Astrocyte of the spinal cord (primary cell): ENCODE data around the gene MDN1.

Experiments
- DNase-seq: peaks from one replicate; pipeline ENCODE4 v3.0.0; 2011; ENCODE audit warnings: low read depth, low spot score
- H3K4me3 ChIP-seq: 2 replicates; pipeline ENCODE4 v1.5.1; 2011; ENCODE audit warnings: low read depth, mild to moderate bottlenecking, low read length, moderate library complexity
- CTCF ChIP-seq: IDR thresholded peaks from 2 replicates; pipeline ENCODE4 v1.5.1; 2012; ENCODE audit warnings: low read depth, mild to moderate bottlenecking, low read length, inconsistent platforms
- in situ Hi-C: cut with HindIII; loops from 2 replicates; pipeline ENCODE4 v1.10.0; 2017; ENCODE audit warnings: low sequenced_read_pairs

Gene MDN1

GRCh38 chr6:89807581-89807980, 12.0 kb downstream of the MDN1 start:
- no peak for TF ChIP-seq CTCF
- no peak overlapping the region for H3K4me3 ChIP-seq
- no peak for DNase-seq
- in situ Hi-C loops, result no loop called here

- in situ Hi-C loops, result no loop called here
- no peak overlapping the region for H3K4me3 ChIP-seq
- DNase-seq, result no peak
- TF ChIP-seq CTCF, result no peak
These were observed 13.7 kb downstream of the MDN1 start for GRCh38 chr6:89805814-89806371.

GRCh38 chr6:89803271-89803670, 16.3 kb downstream of the MDN1 start:
- TF ChIP-seq CTCF, result no peak
- H3K4me3 ChIP-seq, result no peak overlapping the region
- in situ Hi-C loops, result no loop called here
- no peak for DNase-seq

GRCh38 chr6:89799756-89800155, 19.8 kb downstream of the MDN1 start:
- no peak overlapping the region for H3K4me3 ChIP-seq
- no peak for TF ChIP-seq CTCF
- in situ Hi-C loops, result no loop called here
- no peak for DNase-seq

GRCh38 chr6:89799096-89799495, 20.5 kb downstream of the MDN1 start:
- in situ Hi-C loops, result no loop called here
- no peak for TF ChIP-seq CTCF
- no peak for DNase-seq
- no peak overlapping the region for H3K4me3 ChIP-seq

GRCh38 chr6:89797317-89797716, 22.3 kb downstream of the MDN1 start:
- no peak overlapping the region for H3K4me3 ChIP-seq
- in situ Hi-C loops, result no loop called here
- DNase-seq, result peak; percentile 95
- TF ChIP-seq CTCF, result no peak

GRCh38 chr6:89794324-89794723, 25.3 kb downstream of the MDN1 start:
- no peak for DNase-seq
- H3K4me3 ChIP-seq, result no peak overlapping the region
- in situ Hi-C loops, result no loop called here
- TF ChIP-seq CTCF, result no peak
